ENCODE results near the gene MYBPC2. TPM values are rescaled to one million over a fixed set of nuclear protein-coding genes. Genes with fewer than 3 reads are reported as not detected.

Gene MYBPC2
- total RNA-seq, 2 donors from 2014 or later: not detected

DNA sequence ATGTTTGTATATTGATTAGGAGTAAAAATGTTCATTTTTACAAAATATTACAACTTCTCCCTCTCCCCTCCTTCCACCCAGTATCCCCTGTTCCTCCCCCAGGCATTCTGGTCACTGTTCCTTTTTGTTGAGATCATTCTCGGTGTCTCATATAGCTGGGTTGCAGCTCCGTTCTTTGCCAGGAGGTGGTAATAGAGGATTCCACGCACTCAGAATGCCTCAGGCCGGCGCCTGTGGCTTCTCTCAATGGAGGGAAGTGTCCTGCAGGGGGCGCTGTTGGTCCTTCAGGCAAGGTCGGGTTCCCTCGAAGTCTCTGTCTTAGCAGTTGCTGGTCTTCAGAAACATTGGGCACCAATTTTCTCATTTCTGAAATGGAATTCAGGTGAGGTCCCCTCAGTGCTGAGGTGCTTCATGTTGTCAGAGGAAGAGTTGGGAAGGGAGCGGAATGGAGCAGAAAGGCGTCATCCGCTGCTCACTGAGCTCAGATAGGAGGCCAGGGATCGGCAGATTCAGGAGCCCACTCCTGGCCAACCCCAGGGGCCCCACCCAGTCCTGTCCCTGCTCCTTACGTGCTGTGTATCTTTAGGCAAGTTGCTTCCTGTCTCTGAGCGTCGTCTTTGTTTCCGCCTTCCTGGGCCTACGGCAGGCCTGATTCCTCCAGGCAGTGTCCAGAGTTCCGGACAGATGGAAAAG is 54.3 kb downstream of the MYBPC2 start:
- intact Hi-C loops (cut with DNase I): no loop called here
- TF ChIP-seq, protein P1, sequence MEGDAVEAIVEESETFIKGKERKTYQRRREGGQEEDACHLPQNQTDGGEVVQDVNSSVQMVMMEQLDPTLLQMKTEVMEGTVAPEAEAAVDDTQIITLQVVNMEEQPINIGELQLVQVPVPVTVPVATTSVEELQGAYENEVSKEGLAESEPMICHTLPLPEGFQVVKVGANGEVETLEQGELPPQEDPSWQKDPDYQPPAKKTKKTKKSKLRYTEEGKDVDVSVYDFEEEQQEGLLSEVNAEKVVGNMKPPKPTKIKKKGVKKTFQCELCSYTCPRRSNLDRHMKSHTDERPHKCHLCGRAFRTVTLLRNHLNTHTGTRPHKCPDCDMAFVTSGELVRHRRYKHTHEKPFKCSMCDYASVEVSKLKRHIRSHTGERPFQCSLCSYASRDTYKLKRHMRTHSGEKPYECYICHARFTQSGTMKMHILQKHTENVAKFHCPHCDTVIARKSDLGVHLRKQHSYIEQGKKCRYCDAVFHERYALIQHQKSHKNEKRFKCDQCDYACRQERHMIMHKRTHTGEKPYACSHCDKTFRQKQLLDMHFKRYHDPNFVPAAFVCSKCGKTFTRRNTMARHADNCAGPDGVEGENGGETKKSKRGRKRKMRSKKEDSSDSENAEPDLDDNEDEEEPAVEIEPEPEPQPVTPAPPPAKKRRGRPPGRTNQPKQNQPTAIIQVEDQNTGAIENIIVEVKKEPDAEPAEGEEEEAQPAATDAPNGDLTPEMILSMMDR (IDR thresholded peaks at IDR 0.05): peak in 4 of 7 experiments; percentile 13 to 23 (median 16)
- TF ChIP-seq POLR2A (IDR thresholded peaks at IDR 0.05): no peak
- Histone ChIP-seq H3K4me3 (no peak overlapping the region), H3K36me3 (replicated peaks in 1 of 2; ENCODE audit: insufficient read depth in 1 of 2, low read depth in 2 of 2) (peaks cover 0 to 3% of the 10 kb centered on the region in 2 donors), H3K27me3 (no peaks in the 10 kb centered on the region), H3K9me3 (no peaks in the 10 kb centered on the region), H3K4me1 (no peaks in the 10 kb centered on the region), H3K27ac (no peak overlapping the region)
- 75 to 88% methylated on average over 16 to 18 of the region's 18 CpGs for WGBS, 2 donors
- DNase-seq (peak in 2 of 4 donors; percentile 40 to 45), ATAC-seq (no peak)

DNA sequence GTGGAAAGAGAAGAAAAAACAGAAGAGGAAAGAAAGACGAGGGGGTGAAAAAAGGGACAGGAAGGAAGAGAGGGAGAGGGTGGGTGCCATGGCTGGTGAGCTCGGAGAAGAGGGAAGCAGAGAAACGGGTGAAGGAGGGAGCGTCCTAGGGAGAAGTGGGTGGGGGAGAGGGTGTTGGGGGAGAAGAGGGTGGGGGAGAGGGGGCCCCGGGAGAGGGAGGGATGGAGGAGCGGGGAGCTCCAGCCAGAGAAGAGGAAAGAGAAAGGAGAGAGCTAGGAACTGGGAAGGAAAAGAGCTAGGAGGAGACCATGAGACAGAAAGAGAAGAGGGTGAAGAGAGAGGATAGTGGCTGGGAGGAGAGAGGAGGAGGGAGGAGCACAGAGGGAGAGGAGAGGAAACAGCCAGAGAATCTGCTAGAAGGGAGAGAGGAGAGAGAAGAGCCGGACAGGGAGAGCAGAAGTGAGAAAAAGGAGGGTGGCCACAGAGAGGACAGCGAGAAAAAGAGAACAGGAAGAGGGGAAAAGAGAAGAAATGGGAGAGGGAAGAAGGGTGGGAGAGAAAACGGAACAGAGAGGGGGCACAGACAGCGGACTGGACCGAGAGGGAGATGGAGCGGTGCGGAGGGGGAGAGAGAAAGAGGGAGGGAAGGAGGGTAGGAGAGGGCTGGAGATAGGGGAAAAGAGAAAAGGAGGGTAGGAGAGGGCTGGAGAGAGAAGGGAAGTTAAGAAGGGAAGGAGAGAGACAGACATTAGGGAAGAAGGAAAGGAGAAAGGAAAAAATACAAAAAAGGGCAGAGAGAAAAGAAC is 55.9 kb downstream of the MYBPC2 start:
- DNase-seq (no peak), ATAC-seq (no peak)
- WGBS, 2 donors: 47 to 63% methylated on average over 12 to 13 of the region's 13 CpGs
- Histone ChIP-seq H3K36me3 (replicated peaks in 1 of 2; ENCODE audit: insufficient read depth in 1 of 2, low read depth in 2 of 2) (no peaks in the 10 kb centered on the region), H3K4me3 (no peak overlapping the region), H3K9me3 (no peaks in the 10 kb centered on the region), H3K27me3 (no peaks in the 10 kb centered on the region), H3K27ac (no peak overlapping the region), H3K4me1 (no peaks in the 10 kb centered on the region)
- TF ChIP-seq POLR2A (IDR thresholded peaks at IDR 0.05): no peak
- TF ChIP-seq, protein P1 (IDR thresholded peaks at IDR 0.05): no peak
- intact Hi-C loops (cut with DNase I): no loop called here

DNA sequence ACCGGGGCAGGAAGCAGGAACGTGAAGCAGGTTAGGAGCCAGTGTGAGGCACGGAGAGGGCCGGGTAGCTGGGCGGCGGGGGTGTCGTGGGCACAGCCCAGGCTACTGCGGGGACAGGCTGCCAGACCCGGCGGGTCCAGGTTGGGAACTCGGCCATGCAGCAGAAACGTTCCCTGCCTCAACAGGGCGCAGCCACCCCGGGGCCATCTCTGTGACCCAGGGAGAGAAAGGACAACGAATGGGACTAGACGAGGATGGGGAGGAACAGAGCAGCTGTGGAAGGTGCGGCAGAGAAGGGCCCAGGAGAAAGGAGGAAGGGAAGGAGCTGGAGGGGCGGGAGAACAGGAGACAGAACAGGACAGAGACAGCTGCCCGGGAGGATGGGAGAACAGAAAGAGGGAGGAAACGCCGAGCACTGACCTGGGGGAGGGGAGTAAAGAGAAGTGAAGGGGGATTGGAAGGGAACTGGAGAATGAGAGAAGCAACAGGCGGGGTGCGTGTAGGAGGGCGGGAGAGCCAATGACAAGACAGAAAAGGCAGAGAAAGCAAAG is 56.8 kb downstream of the MYBPC2 start:
- Histone ChIP-seq H3K27me3 (no peaks in the 10 kb centered on the region), H3K4me1 (no peaks in the 10 kb centered on the region), H3K36me3 (replicated peaks in 1 of 2; ENCODE audit: insufficient read depth in 1 of 2, low read depth in 2 of 2) (no peaks in the 10 kb centered on the region), H3K4me3 (no peak overlapping the region), H3K27ac (no peak overlapping the region), H3K9me3 (no peaks in the 10 kb centered on the region)
- WGBS, 2 donors: 62 to 66% methylated on average over 24 of the region's 24 CpGs
- no peak for TF ChIP-seq POLR2A (IDR thresholded peaks at IDR 0.05)
- TF ChIP-seq, protein P1 (IDR thresholded peaks at IDR 0.05): no peak
- ATAC-seq (no peak), DNase-seq (no peak)
- intact Hi-C loops (cut with DNase I): no loop called here

DNA sequence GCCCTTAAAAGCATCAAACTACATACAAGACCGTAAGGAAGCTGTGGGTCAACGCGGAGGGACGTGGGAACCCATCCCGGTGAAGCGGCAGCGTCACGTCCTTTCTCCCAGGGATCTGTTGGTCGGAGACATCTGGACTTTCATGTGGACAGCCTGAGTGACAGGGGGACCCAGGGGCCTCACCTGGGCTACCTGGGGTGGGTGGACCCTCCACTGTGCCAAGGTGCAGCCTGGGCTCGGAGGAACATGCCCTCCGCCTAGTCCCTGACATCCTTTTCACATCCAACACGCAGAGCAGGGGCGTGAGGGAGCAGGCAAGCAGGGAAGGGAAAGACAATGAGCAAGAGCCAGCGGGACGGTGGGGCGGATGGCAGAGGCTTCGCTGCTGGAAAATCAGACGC is 57.7 kb downstream of the MYBPC2 start:
- ATAC-seq (no peak), DNase-seq (no peak)
- 93 to 97% methylated on average over 10 to 18 of the region's 18 CpGs for WGBS, 2 donors
- intact Hi-C loops (cut with DNase I): no loop called here
- Histone ChIP-seq H3K36me3 (replicated peaks in 1 of 2; ENCODE audit: insufficient read depth in 1 of 2, low read depth in 2 of 2) (no peaks in the 10 kb centered on the region), H3K4me1 (no peaks in the 10 kb centered on the region), H3K27ac (no peak overlapping the region), H3K27me3 (no peaks in the 10 kb centered on the region), H3K9me3 (no peaks in the 10 kb centered on the region), H3K4me3 (no peak overlapping the region)
- TF ChIP-seq, protein P1 (IDR thresholded peaks at IDR 0.05): no peak
- TF ChIP-seq POLR2A (IDR thresholded peaks at IDR 0.05): no peak
